ENCODE data around the gene MIDN.

DNA sequence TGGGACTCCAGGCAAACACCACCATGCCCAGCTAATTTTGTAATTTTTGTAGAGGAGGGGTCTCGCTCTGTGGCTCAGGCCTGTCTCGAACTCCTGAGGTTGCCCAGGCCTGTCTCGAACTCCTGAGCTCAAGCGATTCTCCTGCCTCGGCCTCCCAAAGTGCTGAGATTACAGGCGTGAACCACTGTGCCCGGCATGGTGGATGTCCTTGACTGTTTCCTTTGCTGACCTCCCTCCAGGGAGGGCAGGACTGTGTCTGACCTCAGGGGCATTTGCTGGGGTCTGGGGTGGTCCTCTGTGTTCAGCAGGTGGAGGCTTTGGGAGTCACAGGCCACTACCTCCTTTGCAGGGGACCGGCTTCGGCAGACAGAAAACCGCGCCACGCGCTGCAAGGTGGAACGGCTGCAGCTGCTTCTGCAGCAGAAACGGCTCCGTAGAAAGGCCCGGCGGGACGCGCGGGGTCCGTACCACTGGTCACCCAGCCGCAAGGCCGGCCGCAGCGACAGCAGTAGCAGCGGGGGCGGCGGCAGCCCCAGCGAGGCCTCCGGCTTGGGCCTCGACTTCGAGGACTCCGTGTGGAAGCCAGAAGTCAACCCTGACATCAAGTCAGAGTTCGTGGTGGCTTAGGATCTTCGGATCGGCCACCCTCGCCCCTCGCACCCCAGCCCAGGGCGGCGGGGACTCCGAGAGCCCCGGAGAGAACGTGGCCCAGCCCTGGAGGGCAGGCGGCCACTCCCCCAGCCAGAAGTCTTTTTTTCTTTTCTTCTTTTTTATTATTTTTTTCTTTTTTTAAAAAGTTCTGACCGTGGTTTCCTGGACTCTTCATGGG, 8.5 kb downstream of the MIDN start:
- TF ChIP-seq ZNF274 (IDR thresholded peaks at IDR 0.05; ENCODE audit: insufficient read depth, insufficient read length) (no peak), POLR2A (IDR thresholded peaks at IDR 0.05; ENCODE audit: low read depth, low read length) (no peak), SIX5 (IDR thresholded peaks at IDR 0.05; ENCODE audit: low read depth, low read length, severe bottlenecking) (no peak), TARDBP (IDR thresholded peaks at IDR 0.05; ENCODE audit: borderline replicate concordance) (no peak), JUNB (IDR thresholded peaks at IDR 0.05) (no peak), EZH2 (IDR thresholded peaks at IDR 0.05; ENCODE audit: borderline replicate concordance, control insufficient read depth, low read depth, low read length) (no peak), USF1 (IDR thresholded peaks at IDR 0.05; ENCODE audit: borderline replicate concordance, extremely low read length, insufficient read depth, low read depth, low read length) (no peak), TCF3 (IDR thresholded peaks at IDR 0.05; ENCODE audit: borderline replicate concordance, insufficient read depth, low read depth, low read length) (no peak), SPI1 (IDR thresholded peaks at IDR 0.05; ENCODE audit: borderline replicate concordance, insufficient read depth, low read depth, low read length) (no peak), NR2C1 (IDR thresholded peaks at IDR 0.05) (no peak), NFYB (IDR thresholded peaks at IDR 0.05; ENCODE audit: insufficient read depth, low read depth, low read length) (no peak), MYC (IDR thresholded peaks at IDR 0.05; ENCODE audit: insufficient read depth, insufficient read length, insufficient replicate concordance, low read length, severe bottlenecking) (no peak)
- TF ChIP-seq, protein P1, sequence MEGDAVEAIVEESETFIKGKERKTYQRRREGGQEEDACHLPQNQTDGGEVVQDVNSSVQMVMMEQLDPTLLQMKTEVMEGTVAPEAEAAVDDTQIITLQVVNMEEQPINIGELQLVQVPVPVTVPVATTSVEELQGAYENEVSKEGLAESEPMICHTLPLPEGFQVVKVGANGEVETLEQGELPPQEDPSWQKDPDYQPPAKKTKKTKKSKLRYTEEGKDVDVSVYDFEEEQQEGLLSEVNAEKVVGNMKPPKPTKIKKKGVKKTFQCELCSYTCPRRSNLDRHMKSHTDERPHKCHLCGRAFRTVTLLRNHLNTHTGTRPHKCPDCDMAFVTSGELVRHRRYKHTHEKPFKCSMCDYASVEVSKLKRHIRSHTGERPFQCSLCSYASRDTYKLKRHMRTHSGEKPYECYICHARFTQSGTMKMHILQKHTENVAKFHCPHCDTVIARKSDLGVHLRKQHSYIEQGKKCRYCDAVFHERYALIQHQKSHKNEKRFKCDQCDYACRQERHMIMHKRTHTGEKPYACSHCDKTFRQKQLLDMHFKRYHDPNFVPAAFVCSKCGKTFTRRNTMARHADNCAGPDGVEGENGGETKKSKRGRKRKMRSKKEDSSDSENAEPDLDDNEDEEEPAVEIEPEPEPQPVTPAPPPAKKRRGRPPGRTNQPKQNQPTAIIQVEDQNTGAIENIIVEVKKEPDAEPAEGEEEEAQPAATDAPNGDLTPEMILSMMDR (IDR thresholded peaks at IDR 0.05 in 2 of 3, conservative IDR thresholded peaks at IDR 0.05 in 1 of 3; ENCODE audit: control insufficient read depth in 2 of 3, extremely low read depth in 1 of 3, insufficient read depth in 1 of 3, low read depth in 3 of 3, low read length in 3 of 3): no peak
- TF ChIP-seq, protein P2, sequence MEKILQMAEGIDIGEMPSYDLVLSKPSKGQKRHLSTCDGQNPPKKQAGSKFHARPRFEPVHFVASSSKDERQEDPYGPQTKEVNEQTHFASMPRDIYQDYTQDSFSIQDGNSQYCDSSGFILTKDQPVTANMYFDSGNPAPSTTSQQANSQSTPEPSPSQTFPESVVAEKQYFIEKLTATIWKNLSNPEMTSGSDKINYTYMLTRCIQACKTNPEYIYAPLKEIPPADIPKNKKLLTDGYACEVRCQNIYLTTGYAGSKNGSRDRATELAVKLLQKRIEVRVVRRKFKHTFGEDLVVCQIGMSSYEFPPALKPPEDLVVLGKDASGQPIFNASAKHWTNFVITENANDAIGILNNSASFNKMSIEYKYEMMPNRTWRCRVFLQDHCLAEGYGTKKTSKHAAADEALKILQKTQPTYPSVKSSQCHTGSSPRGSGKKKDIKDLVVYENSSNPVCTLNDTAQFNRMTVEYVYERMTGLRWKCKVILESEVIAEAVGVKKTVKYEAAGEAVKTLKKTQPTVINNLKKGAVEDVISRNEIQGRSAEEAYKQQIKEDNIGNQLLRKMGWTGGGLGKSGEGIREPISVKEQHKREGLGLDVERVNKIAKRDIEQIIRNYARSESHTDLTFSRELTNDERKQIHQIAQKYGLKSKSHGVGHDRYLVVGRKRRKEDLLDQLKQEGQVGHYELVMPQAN (conservative IDR thresholded peaks at IDR 0.05): no peak

All from GM12878 (cell line).